Omental fat pad (tissue), 4 donors: ENCODE measurements around the gene COASY. TPM values are rescaled to one million over a fixed set of nuclear protein-coding genes. Genes with fewer than 3 reads are reported as not detected.
"Not testable (repeated sequence)": the region's sequence is repeated elsewhere in the genome, so short reads cannot be mapped to it uniquely, and the experiment has no call there.

ENCODE experiments used
- ATAC-seq: fragments of 150-250 bp; one replicate; pipeline ENCODE4 v1.9.1; 2016; ENCODE audit warnings: mild to moderate bottlenecking, moderate library complexity; ENCODE audit not compliant: low FRiP score
- DNase-seq: peaks from one replicate; pipeline ENCODE4 v3.0.0-alpha.2; 2019; ENCODE audit warnings: low spot score
- total RNA-seq, 4 donors: library from RNA; depleted of rRNA; stranded (reverse); fragments of >200 nt; gene quantifications; one replicate each; pipeline ENCODE4 v1.1.0, GENCODE V29; 2016
- TF ChIP-seq, protein P1 (sequence below), 3 donors: fragments of 450-650 bp; IDR thresholded peaks; one replicate each; pipeline ENCODE4 v1.5.1; 2016 to 2017; ENCODE audit warnings: antibody characterized with exemption in 3 of 3, mild to moderate bottlenecking in 3 of 3, moderate library complexity in 2 of 3

Gene COASY
- total RNA-seq, 4 donors from 2014 or later, result 21.8 to 33.5 (median 26.2) TPM

DNA sequence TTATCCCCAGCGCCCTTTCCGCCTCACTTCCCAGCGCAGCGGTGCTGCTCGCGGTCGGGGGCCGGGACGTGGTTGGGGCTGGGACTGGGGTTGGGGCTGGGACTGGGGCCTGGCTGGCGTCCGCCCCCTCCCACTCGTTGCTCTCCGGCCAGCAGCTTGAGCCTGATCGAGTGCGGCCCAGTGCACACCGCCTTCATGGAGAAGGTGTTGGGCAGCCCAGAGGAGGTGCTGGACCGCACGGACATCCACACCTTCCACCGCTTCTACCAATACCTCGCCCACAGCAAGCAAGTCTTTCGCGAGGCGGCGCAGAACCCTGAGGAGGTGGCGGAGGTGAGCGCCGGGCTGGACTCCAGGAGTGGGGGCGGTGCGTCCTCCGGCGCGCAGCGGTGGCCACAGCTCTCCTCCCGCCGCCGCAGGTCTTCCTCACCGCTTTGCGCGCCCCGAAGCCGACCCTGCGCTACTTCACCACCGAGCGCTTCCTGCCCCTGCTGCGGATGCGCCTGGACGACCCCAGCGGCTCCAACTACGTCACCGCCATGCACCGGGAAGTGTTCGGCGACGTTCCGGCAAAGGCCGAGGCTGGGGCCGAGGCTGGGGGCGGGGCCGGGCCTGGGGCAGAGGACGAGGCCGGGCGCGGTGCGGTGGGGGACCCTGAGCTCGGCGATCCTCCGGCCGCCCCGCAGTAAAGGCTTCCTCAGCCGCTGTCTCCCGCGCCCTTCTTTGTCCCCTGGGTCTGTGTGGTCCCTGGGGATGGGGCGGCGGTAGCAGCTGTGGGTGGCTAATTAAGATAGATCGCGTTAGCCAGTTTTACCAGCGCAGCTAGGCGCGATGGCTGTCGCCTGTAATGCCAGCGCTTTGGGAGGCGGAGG, 7.5 kb upstream of the COASY start:
- ATAC-seq (peak; percentile 69), DNase-seq (no peak)
- TF ChIP-seq, protein P1, sequence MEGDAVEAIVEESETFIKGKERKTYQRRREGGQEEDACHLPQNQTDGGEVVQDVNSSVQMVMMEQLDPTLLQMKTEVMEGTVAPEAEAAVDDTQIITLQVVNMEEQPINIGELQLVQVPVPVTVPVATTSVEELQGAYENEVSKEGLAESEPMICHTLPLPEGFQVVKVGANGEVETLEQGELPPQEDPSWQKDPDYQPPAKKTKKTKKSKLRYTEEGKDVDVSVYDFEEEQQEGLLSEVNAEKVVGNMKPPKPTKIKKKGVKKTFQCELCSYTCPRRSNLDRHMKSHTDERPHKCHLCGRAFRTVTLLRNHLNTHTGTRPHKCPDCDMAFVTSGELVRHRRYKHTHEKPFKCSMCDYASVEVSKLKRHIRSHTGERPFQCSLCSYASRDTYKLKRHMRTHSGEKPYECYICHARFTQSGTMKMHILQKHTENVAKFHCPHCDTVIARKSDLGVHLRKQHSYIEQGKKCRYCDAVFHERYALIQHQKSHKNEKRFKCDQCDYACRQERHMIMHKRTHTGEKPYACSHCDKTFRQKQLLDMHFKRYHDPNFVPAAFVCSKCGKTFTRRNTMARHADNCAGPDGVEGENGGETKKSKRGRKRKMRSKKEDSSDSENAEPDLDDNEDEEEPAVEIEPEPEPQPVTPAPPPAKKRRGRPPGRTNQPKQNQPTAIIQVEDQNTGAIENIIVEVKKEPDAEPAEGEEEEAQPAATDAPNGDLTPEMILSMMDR (IDR thresholded peaks at IDR 0.05), result no peak

DNA sequence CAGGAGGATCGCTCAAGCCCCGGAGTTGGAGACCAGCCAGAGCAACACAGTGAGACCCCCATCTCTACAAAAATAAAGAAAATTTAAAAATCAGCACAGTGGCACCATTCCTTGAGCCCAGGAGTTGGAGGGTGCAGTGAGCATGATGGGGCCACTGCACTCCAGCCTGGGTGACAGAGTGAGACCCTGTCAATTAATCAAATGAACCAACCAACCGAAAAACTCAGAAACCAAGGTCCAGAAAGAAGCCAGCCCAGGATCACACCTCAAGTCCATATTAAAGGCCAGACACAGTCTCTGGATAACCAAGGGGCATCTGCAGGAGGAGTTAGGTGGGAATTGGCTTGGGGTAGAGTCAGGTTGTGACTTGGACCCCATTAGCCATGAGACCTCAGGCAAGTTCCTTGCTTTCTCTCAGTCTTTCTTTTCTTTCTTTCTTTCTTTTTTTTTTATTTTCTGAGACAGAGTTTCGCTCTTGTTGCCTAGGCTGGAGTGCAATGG, 6.8 kb upstream of the COASY start:
- DNase-seq (no peak), ATAC-seq (no peak)
- TF ChIP-seq, protein P1 (IDR thresholded peaks at IDR 0.05), result no peak

DNA sequence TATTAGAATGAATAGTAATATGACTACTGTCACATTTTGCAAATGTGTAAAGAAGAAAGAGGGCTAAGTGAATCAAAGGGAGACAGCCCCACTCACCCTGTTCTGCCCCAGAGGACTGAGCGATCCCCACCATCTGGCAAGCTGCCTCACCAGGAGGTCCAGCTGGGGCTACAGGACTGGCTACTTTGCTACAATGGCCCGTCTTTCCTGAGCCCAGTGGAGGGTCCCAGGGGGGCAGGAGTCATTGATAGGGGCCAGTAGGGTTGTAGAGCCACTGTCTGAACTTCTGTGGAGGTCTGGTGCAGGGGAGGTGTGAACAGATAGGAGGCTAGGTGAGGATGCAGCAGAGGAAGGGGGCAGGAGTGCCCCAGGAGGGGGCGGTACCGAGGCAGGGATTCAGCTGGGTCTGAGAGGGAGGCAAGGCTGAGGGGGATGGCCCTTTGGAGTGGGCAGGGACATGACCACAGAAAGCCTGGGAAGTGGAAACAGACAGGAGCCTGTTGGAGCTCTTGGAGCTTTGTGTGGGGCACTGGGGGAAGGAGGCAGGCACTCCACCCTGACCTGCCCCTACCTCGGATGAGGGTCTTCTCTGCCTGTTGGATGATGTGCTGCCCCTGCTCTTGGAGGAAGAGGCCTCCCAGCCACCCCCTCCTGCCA, 5.9 kb upstream of the COASY start:
- ATAC-seq, result not testable (repeated sequence)

DNA sequence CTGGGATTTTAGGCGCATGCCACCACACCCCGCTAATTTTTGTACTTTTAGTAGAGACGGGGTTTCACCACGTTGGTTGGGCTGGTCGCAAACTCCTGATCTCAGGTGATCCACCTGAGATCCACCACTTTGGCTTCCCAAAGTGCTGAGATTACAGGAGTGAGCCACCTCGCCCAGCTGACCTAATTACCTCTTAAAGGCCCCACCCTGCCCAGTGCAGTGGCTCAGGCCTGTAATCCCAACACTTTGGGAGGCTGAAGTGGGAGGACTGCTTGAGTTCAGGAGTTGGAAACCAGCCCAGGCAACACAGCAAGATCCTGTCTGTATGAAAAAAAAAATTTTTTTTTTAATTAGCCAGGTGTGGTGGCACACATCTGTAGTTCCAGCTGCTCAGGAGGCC, 2.9 kb upstream of the COASY start:
- no peak for ATAC-seq
- DNase-seq, result no peak
- TF ChIP-seq, protein P1 (IDR thresholded peaks at IDR 0.05), result no peak

More for the DNA sequence above, 5.9 kb upstream of the COASY start:
- not testable (repeated sequence) for DNase-seq

DNA sequence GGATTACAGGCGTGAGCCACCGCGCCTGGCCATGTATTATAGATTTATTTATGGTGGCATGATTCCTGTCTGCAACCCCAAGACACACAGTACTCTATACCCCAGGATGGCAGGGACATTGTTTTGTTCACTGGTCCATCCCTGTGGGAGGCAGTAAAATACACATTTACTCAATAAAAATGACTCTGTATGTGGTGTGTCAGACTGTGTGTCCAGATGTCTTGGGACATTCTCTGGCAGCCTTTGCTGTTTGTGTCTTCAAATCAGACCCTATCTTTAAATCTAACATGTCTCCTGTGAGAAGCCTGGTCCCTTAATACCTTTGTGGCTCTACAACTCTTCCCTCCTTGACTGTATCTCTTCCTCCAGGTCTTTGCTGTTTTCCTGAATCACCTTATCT, 1.7 kb upstream of the COASY start:
- TF ChIP-seq, protein P1 (IDR thresholded peaks at IDR 0.05), result no peak
- no peak for ATAC-seq
- DNase-seq, result no peak

DNA sequence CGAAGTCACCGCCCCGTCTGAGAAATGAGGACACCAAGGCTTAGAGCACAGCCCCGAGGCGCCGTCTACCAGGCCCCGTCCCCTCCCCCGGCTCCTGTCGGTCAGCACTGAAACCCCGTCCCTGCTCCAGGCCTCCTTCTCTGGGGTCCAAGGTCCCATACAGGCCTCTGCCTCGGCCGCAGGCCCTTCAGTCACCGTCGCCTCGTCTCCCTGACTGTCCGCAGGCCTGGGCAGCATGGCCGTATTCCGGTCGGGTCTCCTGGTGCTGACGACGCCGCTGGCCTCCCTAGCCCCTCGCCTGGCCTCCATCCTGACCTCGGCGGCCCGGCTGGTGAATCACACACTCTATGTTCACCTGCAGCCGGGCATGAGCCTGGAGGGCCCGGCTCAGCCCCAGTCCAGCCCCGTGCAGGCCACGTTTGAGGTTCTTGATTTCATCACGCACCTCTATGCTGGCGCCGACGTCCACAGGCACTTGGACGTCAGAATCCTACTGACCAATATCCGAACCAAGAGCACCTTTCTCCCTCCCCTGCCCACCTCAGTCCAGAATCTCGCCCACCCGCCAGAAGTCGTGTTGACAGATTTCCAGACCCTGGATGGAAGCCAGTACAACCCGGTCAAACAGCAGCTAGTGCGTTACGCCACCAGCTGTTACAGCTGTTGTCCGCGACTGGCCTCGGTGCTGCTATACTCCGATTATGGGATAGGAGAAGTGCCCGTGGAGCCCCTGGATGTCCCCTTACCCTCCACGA, 617 bp downstream of the COASY start:
- ATAC-seq, result peak; percentile 26
- DNase-seq, result no peak

More for the DNA sequence above, 617 bp downstream of the COASY start:
- TF ChIP-seq, protein P1 (IDR thresholded peaks at IDR 0.05), result no peak
